Stimulated activated naive B cell treated with anti-CD40 and anti-IgM and Interleukin-4, amounts not matched to agents 10 μg/mL and 1 μg/mL and 100 μg/mL, for 72 hours (primary cell): ENCODE data around the gene GAB3.

Experiments
- ATAC-seq, 2 donors: fragments of 150-1000 bp; cut with Tn5 transposase; replicated peaks; 2 replicates each; pipeline ENCODE4 v1.10.0; 2021; ENCODE audit warnings: moderate library complexity in 1 of 2
- DNase-seq: peaks from one replicate; pipeline ENCODE4 v3.0.0; 2021
- H3K27ac Mint-ChIP-seq: one replicate; pipeline ENCODE4 v1.8.0; 2022; ENCODE audit warnings: mild to moderate bottlenecking, mixed read lengths
- H3K27me3 Mint-ChIP-seq, 2 donors: one replicate each; pipeline ENCODE4 v1.8.0; 2022; ENCODE audit warnings: mixed read lengths in 2 of 2
- H3K36me3 Mint-ChIP-seq, 2 donors: one replicate each; pipeline ENCODE4 v1.8.0; 2022; ENCODE audit warnings: mixed read lengths in 2 of 2, mild to moderate bottlenecking in 1 of 2
- H3K4me1 Mint-ChIP-seq, 2 donors: one replicate each; pipeline ENCODE4 v1.8.0; 2022; ENCODE audit warnings: mixed read lengths in 2 of 2, mild to moderate bottlenecking in 1 of 2
- H3K4me3 Mint-ChIP-seq, 2 donors: one replicate each; pipeline ENCODE4 v1.8.0; 2022; ENCODE audit warnings: mild to moderate bottlenecking in 2 of 2, mixed read lengths in 2 of 2, moderate library complexity in 1 of 2
- H3K9me3 Mint-ChIP-seq, 2 donors: one replicate each; pipeline ENCODE4 v1.8.0; 2022; ENCODE audit warnings: mixed read lengths in 2 of 2, mild to moderate bottlenecking in 1 of 2

The GAB3 gene

GRCh38 chrX:154737136-154737535, 13.7 kb downstream of the GAB3 start:
- Mint-ChIP-seq H3K4me1 (peaks cover 21 to 50% of the 10 kb centered on the region in 2 donors), H3K36me3 (peaks cover 0 to 2% of the 10 kb centered on the region in 2 donors), H3K27me3 (no peaks in the 10 kb centered on the region), H3K27ac (no peak overlapping the region), H3K4me3 (no peak overlapping the region), H3K9me3 (peaks cover 0 to 4% of the 10 kb centered on the region in 2 donors)
- ATAC-seq, result no peak
- DNase-seq, result no peak

- DNase-seq (no peak), ATAC-seq (no peak)
- no peak overlapping the region for H3K27ac Mint-ChIP-seq
- H3K9me3 Mint-ChIP-seq, result peaks cover 0 to 4% of the 10 kb centered on the region in 2 donors
- H3K4me1 Mint-ChIP-seq, result peaks cover 22 to 63% of the 10 kb centered on the region in 2 donors
- peaks cover 0 to 2% of the 10 kb centered on the region in 2 donors for H3K36me3 Mint-ChIP-seq
- no peak overlapping the region for H3K4me3 Mint-ChIP-seq
- no peaks in the 10 kb centered on the region for H3K27me3 Mint-ChIP-seq
These were observed 15.0 kb downstream of the GAB3 start for GRCh38 chrX:154735695-154736393.

GRCh38 chrX:154734061-154734781, 16.7 kb downstream of the GAB3 start:
- ATAC-seq (peak; percentile 70 to 76), DNase-seq (no peak)
- Mint-ChIP-seq H3K36me3 (peaks cover 0 to 2% of the 10 kb centered on the region in 2 donors), H3K27me3 (no peaks in the 10 kb centered on the region), H3K4me1 (peaks cover 30 to 77% of the 10 kb centered on the region in 2 donors), H3K27ac (peak overlapping the region; percentile 66), H3K4me3 (peak overlapping the region; percentile 72 to 77), H3K9me3 (peaks cover 0 to 4% of the 10 kb centered on the region in 2 donors)

- H3K9me3 Mint-ChIP-seq, result peaks cover 0 to 4% of the 10 kb centered on the region in 2 donors
- no peak overlapping the region for H3K27ac Mint-ChIP-seq
- H3K4me3 Mint-ChIP-seq, result peak overlapping the region; percentile 33 to 52
- H3K36me3 Mint-ChIP-seq, result peaks cover 0 to 2% of the 10 kb centered on the region in 2 donors
- H3K4me1 Mint-ChIP-seq, result peaks cover 30 to 82% of the 10 kb centered on the region in 2 donors
- DNase-seq, result no peak
- no peaks in the 10 kb centered on the region for H3K27me3 Mint-ChIP-seq
- ATAC-seq, result peak in 1 of 2 donors; percentile 4
These were observed 17.8 kb downstream of the GAB3 start for GRCh38 chrX:154733066-154733425.

GRCh38 chrX:154732421-154733065, 18.3 kb downstream of the GAB3 start:
- no peak for DNase-seq
- Mint-ChIP-seq H3K27ac (peak overlapping the region; percentile 78), H3K9me3 (peaks cover 0 to 4% of the 10 kb centered on the region in 2 donors), H3K4me3 (peak overlapping the region; percentile 33 to 52), H3K4me1 (peaks cover 30 to 83% of the 10 kb centered on the region in 2 donors), H3K36me3 (peaks cover 0 to 2% of the 10 kb centered on the region in 2 donors), H3K27me3 (no peaks in the 10 kb centered on the region)
- peak in 1 of 2 donors; percentile 34 for ATAC-seq

- H3K9me3 Mint-ChIP-seq, result peaks cover 0 to 3% of the 10 kb centered on the region in 2 donors
- no peaks in the 10 kb centered on the region for H3K36me3 Mint-ChIP-seq
- H3K4me1 Mint-ChIP-seq, result peaks cover 29 to 82% of the 10 kb centered on the region in 2 donors
- no peak overlapping the region for H3K27ac Mint-ChIP-seq
- H3K27me3 Mint-ChIP-seq, result no peaks in the 10 kb centered on the region
- ATAC-seq, result no peak
- no peak for DNase-seq
- H3K4me3 Mint-ChIP-seq, result no peak overlapping the region
These were observed 19.0 kb downstream of the GAB3 start for GRCh38 chrX:154731881-154732280.

GRCh38 chrX:154731184-154731583, 19.7 kb downstream of the GAB3 start:
- Mint-ChIP-seq H3K4me3 (no peak overlapping the region), H3K4me1 (peaks cover 29 to 87% of the 10 kb centered on the region in 2 donors), H3K27me3 (no peaks in the 10 kb centered on the region), H3K27ac (no peak overlapping the region), H3K36me3 (no peaks in the 10 kb centered on the region), H3K9me3 (peaks cover 0 to 3% of the 10 kb centered on the region in 2 donors)
- ATAC-seq (no peak), DNase-seq (no peak)

GRCh38 chrX:154730253-154730891, 20.5 kb downstream of the GAB3 start:
- Mint-ChIP-seq H3K9me3 (peaks cover 0 to 3% of the 10 kb centered on the region in 2 donors), H3K36me3 (no peaks in the 10 kb centered on the region), H3K4me3 (no peak overlapping the region), H3K4me1 (peaks cover 31 to 88% of the 10 kb centered on the region in 2 donors), H3K27me3 (no peaks in the 10 kb centered on the region), H3K27ac (no peak overlapping the region)
- no peak for DNase-seq
- ATAC-seq, result no peak

GRCh38 chrX:154729439-154729838, 21.4 kb downstream of the GAB3 start:
- peaks cover 0 to 3% of the 10 kb centered on the region in 2 donors for H3K9me3 Mint-ChIP-seq

GRCh38 chrX:154728431-154729190, 22.3 kb downstream of the GAB3 start:
- Mint-ChIP-seq H3K27me3 (no peaks in the 10 kb centered on the region), H3K4me1 (peaks cover 33 to 84% of the 10 kb centered on the region in 2 donors), H3K36me3 (no peaks in the 10 kb centered on the region), H3K9me3 (peaks cover 0 to 3% of the 10 kb centered on the region in 2 donors), H3K4me3 (no peak overlapping the region), H3K27ac (no peak overlapping the region)
- ATAC-seq, result no peak
- DNase-seq, result no peak

More at GRCh38 chrX:154729439-154729838, 21.4 kb downstream of the GAB3 start:
- Mint-ChIP-seq H3K4me1 (peaks cover 35 to 91% of the 10 kb centered on the region in 2 donors), H3K27me3 (no peaks in the 10 kb centered on the region), H3K27ac (no peak overlapping the region), H3K4me3 (no peak overlapping the region), H3K36me3 (no peaks in the 10 kb centered on the region)
- ATAC-seq, result no peak
- DNase-seq, result no peak

- Mint-ChIP-seq H3K9me3 (peaks cover 0 to 3% of the 10 kb centered on the region in 2 donors), H3K4me3 (no peak overlapping the region), H3K4me1 (peaks cover 29 to 79% of the 10 kb centered on the region in 2 donors), H3K36me3 (no peaks in the 10 kb centered on the region), H3K27me3 (no peaks in the 10 kb centered on the region), H3K27ac (no peak overlapping the region)
- no peak for DNase-seq
- no peak for ATAC-seq
These were observed 23.0 kb downstream of the GAB3 start for GRCh38 chrX:154727871-154728270.

GRCh38 chrX:154727418-154727817, 23.5 kb downstream of the GAB3 start:
- ATAC-seq (no peak), DNase-seq (no peak)
- Mint-ChIP-seq H3K36me3 (no peaks in the 10 kb centered on the region), H3K4me1 (peaks cover 26 to 74% of the 10 kb centered on the region in 2 donors), H3K9me3 (peaks cover 0 to 3% of the 10 kb centered on the region in 2 donors), H3K27ac (no peak overlapping the region), H3K27me3 (no peaks in the 10 kb centered on the region), H3K4me3 (no peak overlapping the region)

- Mint-ChIP-seq H3K4me1 (peaks cover 20 to 53% of the 10 kb centered on the region in 2 donors), H3K36me3 (no peaks in the 10 kb centered on the region), H3K9me3 (peaks cover 0 to 3% of the 10 kb centered on the region in 2 donors), H3K27me3 (no peaks in the 10 kb centered on the region), H3K27ac (no peak overlapping the region), H3K4me3 (no peak overlapping the region)
- DNase-seq (no peak), ATAC-seq (peak; percentile 53 to 57)
These were observed 25.7 kb downstream of the GAB3 start for GRCh38 chrX:154724993-154725756.
